ENCODE measurements around the gene HTRA2.
A peak's percentile ranks its signal among the peaks of the same experiment; 100 is the strongest.
"Not testable (repeated sequence)": the region's sequence is repeated elsewhere in the genome, so short reads cannot be mapped to it uniquely, and the experiment has no call there.

HTRA2 gene

DNA sequence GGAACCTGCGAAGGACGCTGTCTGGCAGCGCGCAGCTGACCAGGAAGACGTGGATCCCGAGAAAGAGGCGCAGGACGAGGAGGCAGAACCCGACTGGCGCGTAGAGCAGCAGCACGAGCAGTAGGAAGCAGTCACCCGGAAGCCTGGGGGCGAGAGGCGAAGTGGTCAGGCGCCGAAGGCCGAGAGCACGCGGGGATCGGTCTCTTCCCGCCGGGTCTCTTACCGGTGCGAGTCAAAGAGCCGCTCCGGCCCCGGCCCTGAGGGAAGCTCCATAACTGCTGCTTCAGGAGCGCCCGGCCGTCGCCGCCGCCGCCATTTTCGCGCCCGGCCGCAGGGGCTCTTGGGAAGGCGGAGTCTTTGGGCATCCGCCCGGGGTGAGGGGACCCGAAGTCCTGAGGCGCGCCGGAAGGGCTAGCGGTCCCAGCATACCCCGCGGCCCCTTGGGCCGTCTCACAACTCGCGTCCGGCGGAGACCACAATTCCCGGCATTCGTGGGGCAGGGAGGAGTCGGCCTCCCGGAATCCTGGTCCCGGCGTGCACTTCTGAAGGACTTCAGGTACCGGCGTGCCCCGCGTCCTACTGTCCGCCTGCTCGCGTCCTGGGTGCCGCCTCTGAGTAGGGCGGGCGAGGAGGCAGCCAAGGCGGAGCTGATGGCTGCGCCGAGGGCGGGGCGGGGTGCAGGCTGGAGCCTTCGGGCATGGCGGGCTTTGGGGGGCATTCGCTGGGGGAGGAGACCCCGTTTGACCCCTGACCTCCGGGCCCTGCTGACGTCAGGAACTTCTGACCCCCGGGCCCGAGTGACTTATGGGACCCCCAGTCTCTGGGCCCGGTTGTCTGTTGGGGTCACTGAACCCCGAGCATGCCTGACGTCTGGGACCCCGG is at the start of gene HTRA2, which contains the start of gene AUP1:
HTRA2 (plus strand) TSS at position 577 of the 882 bp plus-strand sequence; CDS start at position 651, 74 bp downstream.
AUP1 (minus strand) TSS at position 350 of the 882 bp plus-strand sequence; CDS start at position 273, 77 bp downstream.
- peak; percentile 99 for DNase-seq (ENCODE audit: low read depth, low spot score)
- Histone ChIP-seq H3K27me3 (ENCODE audit: insufficient read depth, insufficient read length) (no peaks in the 10 kb centered on the region), H3K4me3 (ENCODE audit: insufficient read length, low read depth) (peak within 1 kb of the TSS; percentile 99), H3K9ac (ENCODE audit: insufficient read length, low read depth) (peak within 1 kb of the TSS; percentile 100), H3K36me3 (ENCODE audit: insufficient read depth, insufficient read length, low read length) (peaks cover 76% of the 10 kb centered on the region), H3K4me1 (ENCODE audit: insufficient read depth, insufficient read length) (no peaks in the 10 kb centered on the region), H3K9me3 (ENCODE audit: insufficient read depth, low read length) (no peaks in the 10 kb centered on the region)
- peak; percentile 71 for TF ChIP-seq YY1 (IDR thresholded peaks at IDR 0.05; ENCODE audit: insufficient read depth, insufficient read length)
- no peak for TF ChIP-seq ZNF274 (IDR thresholded peaks at IDR 0.05; ENCODE audit: low read depth, low read length)

GRCh38 chr2:74481431-74481830 is 48.3 kb upstream of the HTRA2 start:
- H3K27me3 ChIP-seq (ENCODE audit: insufficient read depth, insufficient read length): no peaks in the 10 kb centered on the region
- peak overlapping the region; percentile 85 for H3K9ac ChIP-seq (ENCODE audit: insufficient read length, low read depth)
- H3K36me3 ChIP-seq (ENCODE audit: insufficient read depth, insufficient read length, low read length): peaks cover 48% of the 10 kb centered on the region
- peaks cover 3% of the 10 kb centered on the region for H3K4me1 ChIP-seq (ENCODE audit: insufficient read depth, insufficient read length)
- H3K4me3 ChIP-seq (ENCODE audit: insufficient read length, low read depth): peak overlapping the region; percentile 75
- no peaks in the 10 kb centered on the region for H3K9me3 ChIP-seq (ENCODE audit: insufficient read depth, low read length)
- no peak for DNase-seq (ENCODE audit: low read depth, low spot score)
- TF ChIP-seq ZNF274 (IDR thresholded peaks at IDR 0.05; ENCODE audit: low read depth, low read length) (no peak), SUZ12 (IDR thresholded peaks at IDR 0.05; ENCODE audit: extremely low read depth, insufficient read depth, insufficient read length) (no peak)

- DNase-seq (ENCODE audit: low read depth, low spot score): no peak
- Histone ChIP-seq H3K4me1 (ENCODE audit: insufficient read depth, insufficient read length) (peaks cover 3% of the 10 kb centered on the region), H3K9me3 (ENCODE audit: insufficient read depth, low read length) (no peaks in the 10 kb centered on the region), H3K4me3 (ENCODE audit: insufficient read length, low read depth) (peak overlapping the region; percentile 75), H3K36me3 (ENCODE audit: insufficient read depth, insufficient read length, low read length) (peaks cover 41% of the 10 kb centered on the region), H3K27me3 (ENCODE audit: insufficient read depth, insufficient read length) (no peaks in the 10 kb centered on the region), H3K9ac (ENCODE audit: insufficient read length, low read depth) (peak overlapping the region; percentile 85)
- no peak for TF ChIP-seq YY1 (IDR thresholded peaks at IDR 0.05; ENCODE audit: insufficient read depth, insufficient read length)
- no peak for TF ChIP-seq ZNF274 (IDR thresholded peaks at IDR 0.05; ENCODE audit: low read depth, low read length)
- no peak for TF ChIP-seq SUZ12 (IDR thresholded peaks at IDR 0.05; ENCODE audit: extremely low read depth, insufficient read depth, insufficient read length)
These were observed 47.6 kb upstream of the HTRA2 start for GRCh38 chr2:74481961-74482800.

- H3K4me1 ChIP-seq (ENCODE audit: insufficient read depth, insufficient read length): peaks cover 3% of the 10 kb centered on the region
- no peak for TF ChIP-seq SUZ12 (IDR thresholded peaks at IDR 0.05; ENCODE audit: extremely low read depth, insufficient read depth, insufficient read length)
- peak; percentile 98 for TF ChIP-seq YY1 (IDR thresholded peaks at IDR 0.05; ENCODE audit: insufficient read depth, insufficient read length)
- peaks cover 33% of the 10 kb centered on the region for H3K36me3 ChIP-seq (ENCODE audit: insufficient read depth, insufficient read length, low read length)
- peak; percentile 93 for DNase-seq (ENCODE audit: low read depth, low spot score)
- H3K9ac ChIP-seq (ENCODE audit: insufficient read length, low read depth): peak within 1 kb of the TSS; percentile 85
- no peaks in the 10 kb centered on the region for H3K27me3 ChIP-seq (ENCODE audit: insufficient read depth, insufficient read length)
- H3K4me3 ChIP-seq (ENCODE audit: insufficient read length, low read depth): peak within 1 kb of the TSS; percentile 75
- H3K9me3 ChIP-seq (ENCODE audit: insufficient read depth, low read length): no peaks in the 10 kb centered on the region
These were observed 46.7 kb upstream of the HTRA2 start, which contains the start of the genes CCDC142 and TTC31 for GRCh38 chr2:74482801-74483674. TSS of gene CCDC142 (minus strand) at chr2:74482998. CDS start at chr2:74482837, 161 bp downstream. TSS of gene TTC31 (plus strand) at chr2:74483081. CDS start at chr2:74483096, 15 bp downstream.

- not testable (repeated sequence) for H3K27me3 ChIP-seq (ENCODE audit: insufficient read depth, insufficient read length); DNase-seq (ENCODE audit: low read depth, low spot score); H3K4me1 ChIP-seq (ENCODE audit: insufficient read depth, insufficient read length); H3K9me3 ChIP-seq (ENCODE audit: insufficient read depth, low read length)
- Histone ChIP-seq H3K4me3 (ENCODE audit: insufficient read length, low read depth) (peak overlapping the region; percentile 75), H3K36me3 (ENCODE audit: insufficient read depth, insufficient read length, low read length) (peaks cover 31% of the 10 kb centered on the region), H3K9ac (ENCODE audit: insufficient read length, low read depth) (peak overlapping the region; percentile 85)
These were observed 46.0 kb upstream of the HTRA2 start for GRCh38 chr2:74483675-74484164.

- no peaks in the 10 kb centered on the region for H3K27me3 ChIP-seq (ENCODE audit: insufficient read depth, insufficient read length)
- H3K4me3 ChIP-seq (ENCODE audit: insufficient read length, low read depth): no peak overlapping the region
- peaks cover 3% of the 10 kb centered on the region for H3K4me1 ChIP-seq (ENCODE audit: insufficient read depth, insufficient read length)
- H3K9ac ChIP-seq (ENCODE audit: insufficient read length, low read depth): no peak overlapping the region
- H3K36me3 ChIP-seq (ENCODE audit: insufficient read depth, insufficient read length, low read length): peaks cover 24% of the 10 kb centered on the region
- no peak for TF ChIP-seq SUZ12 (IDR thresholded peaks at IDR 0.05; ENCODE audit: extremely low read depth, insufficient read depth, insufficient read length)
- no peak for TF ChIP-seq YY1 (IDR thresholded peaks at IDR 0.05; ENCODE audit: insufficient read depth, insufficient read length)
- no peak for TF ChIP-seq ZNF274 (IDR thresholded peaks at IDR 0.05; ENCODE audit: low read depth, low read length)
- DNase-seq (ENCODE audit: low read depth, low spot score): no peak
- H3K9me3 ChIP-seq (ENCODE audit: insufficient read depth, low read length): no peaks in the 10 kb centered on the region
These were observed 43.6 kb upstream of the HTRA2 start for GRCh38 chr2:74486141-74486540.

All from NT2/D1 (cell line).